HL-60 (cell line): ENCODE results near the gene PDE4B.

ENCODE experiments used
- SPI1 ChIP-seq: IDR thresholded peaks from 2 replicates; pipeline ENCODE4 v1.6.1; 2012; ENCODE audit warnings: low read depth, mild to moderate bottlenecking, borderline replicate concordance
- TF ChIP-seq, protein P1 (sequence below): IDR thresholded peaks from one replicate; pipeline ENCODE4 v1.5.1; 2011; ENCODE audit warnings: low read length, control low read depth, inconsistent platforms; ENCODE audit not compliant: insufficient read depth

DNA sequence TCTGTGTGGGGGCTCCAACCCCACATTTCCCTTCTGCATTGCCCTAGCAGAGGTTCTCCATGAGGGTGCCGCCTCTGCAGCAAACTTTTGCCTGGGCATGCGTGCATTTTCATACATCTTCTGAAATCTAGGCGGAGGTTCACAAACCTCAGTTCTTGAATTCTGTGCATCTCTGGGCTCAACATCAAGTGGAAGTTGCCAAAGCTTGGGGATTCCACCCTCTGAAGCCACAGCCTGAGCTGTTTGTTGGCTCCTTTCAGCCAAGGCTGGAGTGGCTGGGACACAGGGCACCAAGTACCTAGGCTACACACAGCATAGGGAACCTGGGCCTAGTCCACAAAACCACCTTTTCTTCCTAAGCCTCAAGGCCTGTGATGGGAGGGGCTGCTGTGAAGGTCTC is 235.3 kb downstream of the PDE4B start:
- TF ChIP-seq, protein P1, sequence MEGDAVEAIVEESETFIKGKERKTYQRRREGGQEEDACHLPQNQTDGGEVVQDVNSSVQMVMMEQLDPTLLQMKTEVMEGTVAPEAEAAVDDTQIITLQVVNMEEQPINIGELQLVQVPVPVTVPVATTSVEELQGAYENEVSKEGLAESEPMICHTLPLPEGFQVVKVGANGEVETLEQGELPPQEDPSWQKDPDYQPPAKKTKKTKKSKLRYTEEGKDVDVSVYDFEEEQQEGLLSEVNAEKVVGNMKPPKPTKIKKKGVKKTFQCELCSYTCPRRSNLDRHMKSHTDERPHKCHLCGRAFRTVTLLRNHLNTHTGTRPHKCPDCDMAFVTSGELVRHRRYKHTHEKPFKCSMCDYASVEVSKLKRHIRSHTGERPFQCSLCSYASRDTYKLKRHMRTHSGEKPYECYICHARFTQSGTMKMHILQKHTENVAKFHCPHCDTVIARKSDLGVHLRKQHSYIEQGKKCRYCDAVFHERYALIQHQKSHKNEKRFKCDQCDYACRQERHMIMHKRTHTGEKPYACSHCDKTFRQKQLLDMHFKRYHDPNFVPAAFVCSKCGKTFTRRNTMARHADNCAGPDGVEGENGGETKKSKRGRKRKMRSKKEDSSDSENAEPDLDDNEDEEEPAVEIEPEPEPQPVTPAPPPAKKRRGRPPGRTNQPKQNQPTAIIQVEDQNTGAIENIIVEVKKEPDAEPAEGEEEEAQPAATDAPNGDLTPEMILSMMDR = no peak
- TF ChIP-seq SPI1 = no peak
